HL-60 (cell line): ENCODE measurements around the gene CDH23.

Source experiments
- DNase-seq, 2 experiments: peaks; one replicate each; pipeline ENCODE4 v3.0.0-alpha.2; 2010 to 2020; ENCODE audit warnings: low read depth in 1 of 2, low spot score in 1 of 2
- H3K27ac ChIP-seq: fragments of 250-450 bp; sonication (Bioruptor Pico); replicated peaks from 2 replicates; pipeline ENCODE4 v1.5.1; 2020; ENCODE audit warnings: mild to moderate bottlenecking, moderate library complexity
- H3K27me3 ChIP-seq: fragments of 250-450 bp; sonication (Bioruptor Pico); 2 replicates; pipeline ENCODE4 v1.5.1; 2021; ENCODE audit warnings: mild to moderate bottlenecking, moderate library complexity; ENCODE audit not compliant: insufficient read depth, poor library complexity, severe bottlenecking
- H3K4me3 ChIP-seq: replicated peaks from 2 replicates; pipeline ENCODE4 v1.5.1; 2011; ENCODE audit warnings: mild to moderate bottlenecking, control low read depth, low read length; ENCODE audit not compliant: insufficient read depth
- GABPA ChIP-seq: IDR thresholded peaks from 2 replicates; pipeline ENCODE4 v1.6.1; 2012; ENCODE audit warnings: low read depth
- POLR2AphosphoS5 ChIP-seq: IDR thresholded peaks from 2 replicates; pipeline ENCODE4 v1.6.1; 2012; ENCODE audit warnings: low read depth
- SPI1 ChIP-seq: IDR thresholded peaks from 2 replicates; pipeline ENCODE4 v1.6.1; 2012; ENCODE audit warnings: low read depth, mild to moderate bottlenecking, borderline replicate concordance
- TF ChIP-seq, protein P1 (sequence below): IDR thresholded peaks from 2 replicates; pipeline ENCODE4 v1.6.1; 2012; ENCODE audit warnings: low read depth; ENCODE audit not compliant: insufficient replicate concordance
- TF ChIP-seq, protein P2 (sequence below): IDR thresholded peaks from one replicate; pipeline ENCODE4 v1.5.1; 2011; ENCODE audit warnings: low read length, control low read depth, inconsistent platforms; ENCODE audit not compliant: insufficient read depth

Gene CDH23

DNA sequence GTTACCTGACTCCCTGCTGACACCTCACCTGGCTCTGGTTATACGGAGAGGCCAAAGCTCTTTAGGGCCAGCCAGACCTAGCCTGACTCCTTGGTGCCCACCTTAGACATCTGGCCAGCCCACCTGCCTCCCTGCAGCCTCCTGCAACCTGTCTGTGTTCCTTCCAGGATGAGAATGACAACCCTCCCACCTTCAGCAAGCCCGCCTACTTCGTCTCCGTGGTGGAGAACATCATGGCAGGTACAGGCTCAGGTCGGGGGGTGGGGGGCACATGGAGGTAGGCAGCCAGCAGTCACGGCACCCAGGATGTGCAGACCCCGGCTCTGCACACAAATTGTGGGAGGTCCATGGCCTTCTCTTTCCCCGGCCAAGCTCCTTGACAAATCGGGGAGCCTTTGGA lies 290.8 kb downstream of the CDH23 start:
- Histone ChIP-seq H3K27me3 (no peaks in the 10 kb centered on the region), H3K4me3 (no peak overlapping the region), H3K27ac (no peak overlapping the region)
- TF ChIP-seq SPI1 (no peak), GABPA (no peak), POLR2AphosphoS5 (no peak)
- TF ChIP-seq, protein P1, sequence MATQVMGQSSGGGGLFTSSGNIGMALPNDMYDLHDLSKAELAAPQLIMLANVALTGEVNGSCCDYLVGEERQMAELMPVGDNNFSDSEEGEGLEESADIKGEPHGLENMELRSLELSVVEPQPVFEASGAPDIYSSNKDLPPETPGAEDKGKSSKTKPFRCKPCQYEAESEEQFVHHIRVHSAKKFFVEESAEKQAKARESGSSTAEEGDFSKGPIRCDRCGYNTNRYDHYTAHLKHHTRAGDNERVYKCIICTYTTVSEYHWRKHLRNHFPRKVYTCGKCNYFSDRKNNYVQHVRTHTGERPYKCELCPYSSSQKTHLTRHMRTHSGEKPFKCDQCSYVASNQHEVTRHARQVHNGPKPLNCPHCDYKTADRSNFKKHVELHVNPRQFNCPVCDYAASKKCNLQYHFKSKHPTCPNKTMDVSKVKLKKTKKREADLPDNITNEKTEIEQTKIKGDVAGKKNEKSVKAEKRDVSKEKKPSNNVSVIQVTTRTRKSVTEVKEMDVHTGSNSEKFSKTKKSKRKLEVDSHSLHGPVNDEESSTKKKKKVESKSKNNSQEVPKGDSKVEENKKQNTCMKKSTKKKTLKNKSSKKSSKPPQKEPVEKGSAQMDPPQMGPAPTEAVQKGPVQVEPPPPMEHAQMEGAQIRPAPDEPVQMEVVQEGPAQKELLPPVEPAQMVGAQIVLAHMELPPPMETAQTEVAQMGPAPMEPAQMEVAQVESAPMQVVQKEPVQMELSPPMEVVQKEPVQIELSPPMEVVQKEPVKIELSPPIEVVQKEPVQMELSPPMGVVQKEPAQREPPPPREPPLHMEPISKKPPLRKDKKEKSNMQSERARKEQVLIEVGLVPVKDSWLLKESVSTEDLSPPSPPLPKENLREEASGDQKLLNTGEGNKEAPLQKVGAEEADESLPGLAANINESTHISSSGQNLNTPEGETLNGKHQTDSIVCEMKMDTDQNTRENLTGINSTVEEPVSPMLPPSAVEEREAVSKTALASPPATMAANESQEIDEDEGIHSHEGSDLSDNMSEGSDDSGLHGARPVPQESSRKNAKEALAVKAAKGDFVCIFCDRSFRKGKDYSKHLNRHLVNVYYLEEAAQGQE: no peak
- TF ChIP-seq, protein P2, sequence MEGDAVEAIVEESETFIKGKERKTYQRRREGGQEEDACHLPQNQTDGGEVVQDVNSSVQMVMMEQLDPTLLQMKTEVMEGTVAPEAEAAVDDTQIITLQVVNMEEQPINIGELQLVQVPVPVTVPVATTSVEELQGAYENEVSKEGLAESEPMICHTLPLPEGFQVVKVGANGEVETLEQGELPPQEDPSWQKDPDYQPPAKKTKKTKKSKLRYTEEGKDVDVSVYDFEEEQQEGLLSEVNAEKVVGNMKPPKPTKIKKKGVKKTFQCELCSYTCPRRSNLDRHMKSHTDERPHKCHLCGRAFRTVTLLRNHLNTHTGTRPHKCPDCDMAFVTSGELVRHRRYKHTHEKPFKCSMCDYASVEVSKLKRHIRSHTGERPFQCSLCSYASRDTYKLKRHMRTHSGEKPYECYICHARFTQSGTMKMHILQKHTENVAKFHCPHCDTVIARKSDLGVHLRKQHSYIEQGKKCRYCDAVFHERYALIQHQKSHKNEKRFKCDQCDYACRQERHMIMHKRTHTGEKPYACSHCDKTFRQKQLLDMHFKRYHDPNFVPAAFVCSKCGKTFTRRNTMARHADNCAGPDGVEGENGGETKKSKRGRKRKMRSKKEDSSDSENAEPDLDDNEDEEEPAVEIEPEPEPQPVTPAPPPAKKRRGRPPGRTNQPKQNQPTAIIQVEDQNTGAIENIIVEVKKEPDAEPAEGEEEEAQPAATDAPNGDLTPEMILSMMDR: no peak
- DNase-seq: no peak

DNA sequence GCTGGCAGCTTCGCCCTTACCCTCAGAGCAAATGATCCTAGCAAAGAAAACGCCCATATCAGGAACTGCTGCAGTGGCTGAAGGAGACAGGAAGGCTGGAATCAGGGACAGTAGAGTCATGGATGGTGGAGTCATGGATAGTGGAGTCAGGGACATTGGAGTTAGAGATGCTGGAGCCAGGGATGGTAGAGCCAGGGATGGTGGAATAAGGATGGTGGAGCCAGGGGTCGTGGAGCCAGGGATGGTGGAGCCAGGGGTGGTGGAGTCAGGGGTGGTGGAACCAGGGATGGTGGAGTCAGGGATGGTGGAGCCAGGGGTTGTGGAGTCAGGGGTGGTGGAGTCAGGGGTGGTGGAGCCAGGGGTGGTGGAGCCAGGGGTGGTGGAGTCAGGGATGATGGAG lies 291.5 kb downstream of the CDH23 start:
- no peak overlapping the region for H3K4me3 ChIP-seq
- TF ChIP-seq, protein P2: no peak
- TF ChIP-seq POLR2AphosphoS5 (no peak), GABPA (no peak), SPI1 (no peak)
- TF ChIP-seq, protein P1: no peak
- H3K27ac ChIP-seq: no peak overlapping the region
- no peak for DNase-seq
- no peaks in the 10 kb centered on the region for H3K27me3 ChIP-seq

DNA sequence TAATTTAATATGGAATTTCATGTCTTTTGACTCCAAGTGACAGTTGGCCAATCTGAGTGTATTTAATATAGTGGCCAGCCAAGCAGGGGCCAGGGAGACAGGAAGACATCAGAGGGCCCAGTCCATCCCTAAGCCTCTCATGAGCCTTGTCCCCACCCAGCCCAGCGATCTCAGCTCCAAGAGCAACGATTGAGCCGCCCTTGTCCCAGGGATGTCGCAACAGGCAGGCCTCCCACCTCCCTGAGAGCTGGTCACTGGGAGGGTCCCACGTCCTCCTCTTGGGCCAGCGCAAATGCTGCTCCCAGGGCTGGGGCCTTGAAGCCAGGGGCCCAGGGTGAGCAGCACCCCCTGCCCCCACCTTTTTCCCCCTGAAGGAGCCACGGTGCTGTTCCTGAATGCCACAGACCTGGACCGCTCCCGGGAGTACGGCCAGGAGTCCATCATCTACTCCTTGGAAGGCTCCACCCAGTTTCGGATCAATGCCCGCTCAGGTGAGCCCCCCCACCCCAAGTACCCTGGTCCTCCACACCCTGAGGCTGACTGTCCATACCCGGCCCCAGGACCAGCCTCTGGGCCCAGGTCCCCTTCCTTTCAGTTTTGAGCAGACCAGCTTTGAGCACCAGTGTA lies 293.5 kb downstream of the CDH23 start:
- TF ChIP-seq GABPA (no peak), POLR2AphosphoS5 (no peak), SPI1 (no peak)
- TF ChIP-seq, protein P2: no peak
- TF ChIP-seq, protein P1: no peak
- Histone ChIP-seq H3K4me3 (no peak overlapping the region), H3K27ac (no peak overlapping the region), H3K27me3 (no peaks in the 10 kb centered on the region)
- DNase-seq: no peak
